Measurements from ENCODE around the gene CD93.
A peak's percentile ranks its signal among the peaks of the same experiment; 100 is the strongest.

CD93 gene

GRCh38 chr20:23119456-23120216 is 33.5 kb upstream of the CD93 start:
- DNase-seq: no peak

GRCh38 chr20:23118766-23119165 is 32.6 kb upstream of the CD93 start:
- DNase-seq: no peak

GRCh38 chr20:23118144-23118543 is 32.0 kb upstream of the CD93 start:
- DNase-seq: no peak

GRCh38 chr20:23117738-23118137 is 31.6 kb upstream of the CD93 start:
- no peak for DNase-seq

GRCh38 chr20:23116311-23117089 is 30.4 kb upstream of the CD93 start:
- DNase-seq: peak in 1 of 2 experiments; percentile 67

- no peak for DNase-seq
Measured at GRCh38 chr20:23115822-23116221, 29.7 kb upstream of the CD93 start.

GRCh38 chr20:23114448-23115082 is 28.4 kb upstream of the CD93 start:
- no peak for DNase-seq

- DNase-seq: no peak
Measured at GRCh38 chr20:23114018-23114417, 27.9 kb upstream of the CD93 start.

GRCh38 chr20:23112595-23112994 is 26.5 kb upstream of the CD93 start:
- DNase-seq: no peak

- no peak for DNase-seq
Measured at GRCh38 chr20:23111944-23112342, 25.8 kb upstream of the CD93 start.

GRCh38 chr20:23111307-23111943 is 25.3 kb upstream of the CD93 start:
- peak; percentile 93 to 95 for DNase-seq

GRCh38 chr20:23108871-23109270 is 22.7 kb upstream of the CD93 start:
- DNase-seq: no peak

GRCh38 chr20:23107466-23107865 is 21.3 kb upstream of the CD93 start:
- no peak for DNase-seq

GRCh38 chr20:23106271-23106851 is 20.2 kb upstream of the CD93 start:
- DNase-seq: peak in 1 of 2 experiments; percentile 59

- no peak for DNase-seq
Measured at GRCh38 chr20:23105193-23105592, 19.1 kb upstream of the CD93 start.

- DNase-seq: no peak
Measured at GRCh38 chr20:23103284-23104018, 17.3 kb upstream of the CD93 start.

- no peak for DNase-seq
Measured at GRCh38 chr20:23101696-23102406, 15.7 kb upstream of the CD93 start.

- DNase-seq: no peak
Measured at GRCh38 chr20:23100720-23101107, 14.6 kb upstream of the CD93 start.

GRCh38 chr20:23099791-23100719 is 13.9 kb upstream of the CD93 start:
- no peak for DNase-seq
